K562 (cell line): Measurements from ENCODE around the gene PUSL1. TPM values are rescaled to one million over a fixed set of nuclear protein-coding genes. Genes with fewer than 3 reads are reported as not detected.

Experiments
- FOS ChIP-seq: IDR thresholded peaks from 3 replicates; pipeline ENCODE4 v1.6.1; 2011; ENCODE audit not compliant: insufficient read length; ENCODE audit errors: extremely low read depth
- PCBP1 ChIP-seq: fragments of 200-400 bp; formaldehyde crosslinking; IDR thresholded peaks from 2 replicates; pipeline ENCODE4 v1.6.1; 2018; ENCODE audit warnings: mild to moderate bottlenecking, low read depth, low read length; ENCODE audit not compliant: poor library complexity, severe bottlenecking
- PHF20 ChIP-seq: fragments of 450-650 bp; IDR thresholded peaks from 2 replicates; pipeline ENCODE4 v1.6.1; 2018; ENCODE audit not compliant: partially characterized antibody
- POLR3A ChIP-seq: IDR thresholded peaks from 2 replicates; pipeline ENCODE4 v1.6.1; 2011; ENCODE audit warnings: borderline replicate concordance, mild to moderate bottlenecking, moderate library complexity; ENCODE audit not compliant: insufficient read length, insufficient read depth; ENCODE audit errors: extremely low read depth
- PTBP1 ChIP-seq: fragments of 200-400 bp; formaldehyde crosslinking; IDR thresholded peaks from 2 replicates; pipeline ENCODE4 v1.6.1; 2017; ENCODE audit warnings: low read depth, low read length
- RNF2 ChIP-seq: sonication (generic); IDR thresholded peaks from 2 replicates; pipeline ENCODE4 v1.6.1; 2016
- polyA plus RNA-seq, 8 experiments: library from polyadenylated mRNA; depleted of rRNA in 4 of 8; stranded (reverse) in 5 of 8; unstranded in 3 of 8; fragments of >200 nt; fragmentation: Nextera tagmentation in 2 of 8; fragmentation: Illumina TruSeq in 1 of 8; extraction: Ambion mirVana in 2 of 8; extraction: Trizol in 1 of 8; gene quantifications; 2 replicates each; pipeline versions ENCODE4 v1.2.1 to v1.2.3, GENCODE V29; 2011 to 2014; ENCODE audit warnings: inconsistent platforms in 1 of 8, missing spikeins in 1 of 8
- total RNA-seq, 7 experiments: library from RNA; depleted of rRNA in 6 of 7; stranded (reverse); fragments of >200 nt in 6 of 7; fragmentation: Illumina TruSeq in 2 of 7; extraction: Trizol in 2 of 7; gene quantifications; 2 replicates each; pipeline versions ENCODE4 v1.2.1 to v1.2.3, GENCODE V29; 2011 to 2021; ENCODE audit warnings: low replicate concordance in 1 of 7
- TF ChIP-seq, protein P1 (sequence below): fragments of 450-650 bp; IDR thresholded peaks from 2 replicates; pipeline ENCODE4 v1.6.1; 2016; ENCODE audit warnings: mild to moderate bottlenecking, moderate library complexity
- TF ChIP-seq, protein P2 (sequence below): fragments of 450-650 bp; formaldehyde crosslinking; IDR thresholded peaks from 2 replicates; pipeline ENCODE4 v1.4.0; 2020; ENCODE audit warnings: mild to moderate bottlenecking, mixed read lengths
- TF ChIP-seq, protein P3 (sequence below): fragments of 450-650 bp; formaldehyde crosslinking; IDR thresholded peaks from 2 replicates; pipeline ENCODE4 v1.4.0; 2020; ENCODE audit warnings: mild to moderate bottlenecking, moderate library complexity
- TF ChIP-seq, protein P4 (sequence below), 2 experiments: fragments of 450-650 bp; conservative IDR thresholded peaks; 2 replicates each; pipeline ENCODE4 v1.6.1; 2017; ENCODE audit warnings: mild to moderate bottlenecking in 2 of 2, moderate library complexity in 2 of 2

The PUSL1 gene
- total and polyA plus RNA-seq, 9 of the 15 experiments (the other 6 are each of a cell fraction or from before 2014, with no cell fraction given) = 0.62 to 86.9 (median 13.6) TPM

- TF ChIP-seq, protein P1, sequence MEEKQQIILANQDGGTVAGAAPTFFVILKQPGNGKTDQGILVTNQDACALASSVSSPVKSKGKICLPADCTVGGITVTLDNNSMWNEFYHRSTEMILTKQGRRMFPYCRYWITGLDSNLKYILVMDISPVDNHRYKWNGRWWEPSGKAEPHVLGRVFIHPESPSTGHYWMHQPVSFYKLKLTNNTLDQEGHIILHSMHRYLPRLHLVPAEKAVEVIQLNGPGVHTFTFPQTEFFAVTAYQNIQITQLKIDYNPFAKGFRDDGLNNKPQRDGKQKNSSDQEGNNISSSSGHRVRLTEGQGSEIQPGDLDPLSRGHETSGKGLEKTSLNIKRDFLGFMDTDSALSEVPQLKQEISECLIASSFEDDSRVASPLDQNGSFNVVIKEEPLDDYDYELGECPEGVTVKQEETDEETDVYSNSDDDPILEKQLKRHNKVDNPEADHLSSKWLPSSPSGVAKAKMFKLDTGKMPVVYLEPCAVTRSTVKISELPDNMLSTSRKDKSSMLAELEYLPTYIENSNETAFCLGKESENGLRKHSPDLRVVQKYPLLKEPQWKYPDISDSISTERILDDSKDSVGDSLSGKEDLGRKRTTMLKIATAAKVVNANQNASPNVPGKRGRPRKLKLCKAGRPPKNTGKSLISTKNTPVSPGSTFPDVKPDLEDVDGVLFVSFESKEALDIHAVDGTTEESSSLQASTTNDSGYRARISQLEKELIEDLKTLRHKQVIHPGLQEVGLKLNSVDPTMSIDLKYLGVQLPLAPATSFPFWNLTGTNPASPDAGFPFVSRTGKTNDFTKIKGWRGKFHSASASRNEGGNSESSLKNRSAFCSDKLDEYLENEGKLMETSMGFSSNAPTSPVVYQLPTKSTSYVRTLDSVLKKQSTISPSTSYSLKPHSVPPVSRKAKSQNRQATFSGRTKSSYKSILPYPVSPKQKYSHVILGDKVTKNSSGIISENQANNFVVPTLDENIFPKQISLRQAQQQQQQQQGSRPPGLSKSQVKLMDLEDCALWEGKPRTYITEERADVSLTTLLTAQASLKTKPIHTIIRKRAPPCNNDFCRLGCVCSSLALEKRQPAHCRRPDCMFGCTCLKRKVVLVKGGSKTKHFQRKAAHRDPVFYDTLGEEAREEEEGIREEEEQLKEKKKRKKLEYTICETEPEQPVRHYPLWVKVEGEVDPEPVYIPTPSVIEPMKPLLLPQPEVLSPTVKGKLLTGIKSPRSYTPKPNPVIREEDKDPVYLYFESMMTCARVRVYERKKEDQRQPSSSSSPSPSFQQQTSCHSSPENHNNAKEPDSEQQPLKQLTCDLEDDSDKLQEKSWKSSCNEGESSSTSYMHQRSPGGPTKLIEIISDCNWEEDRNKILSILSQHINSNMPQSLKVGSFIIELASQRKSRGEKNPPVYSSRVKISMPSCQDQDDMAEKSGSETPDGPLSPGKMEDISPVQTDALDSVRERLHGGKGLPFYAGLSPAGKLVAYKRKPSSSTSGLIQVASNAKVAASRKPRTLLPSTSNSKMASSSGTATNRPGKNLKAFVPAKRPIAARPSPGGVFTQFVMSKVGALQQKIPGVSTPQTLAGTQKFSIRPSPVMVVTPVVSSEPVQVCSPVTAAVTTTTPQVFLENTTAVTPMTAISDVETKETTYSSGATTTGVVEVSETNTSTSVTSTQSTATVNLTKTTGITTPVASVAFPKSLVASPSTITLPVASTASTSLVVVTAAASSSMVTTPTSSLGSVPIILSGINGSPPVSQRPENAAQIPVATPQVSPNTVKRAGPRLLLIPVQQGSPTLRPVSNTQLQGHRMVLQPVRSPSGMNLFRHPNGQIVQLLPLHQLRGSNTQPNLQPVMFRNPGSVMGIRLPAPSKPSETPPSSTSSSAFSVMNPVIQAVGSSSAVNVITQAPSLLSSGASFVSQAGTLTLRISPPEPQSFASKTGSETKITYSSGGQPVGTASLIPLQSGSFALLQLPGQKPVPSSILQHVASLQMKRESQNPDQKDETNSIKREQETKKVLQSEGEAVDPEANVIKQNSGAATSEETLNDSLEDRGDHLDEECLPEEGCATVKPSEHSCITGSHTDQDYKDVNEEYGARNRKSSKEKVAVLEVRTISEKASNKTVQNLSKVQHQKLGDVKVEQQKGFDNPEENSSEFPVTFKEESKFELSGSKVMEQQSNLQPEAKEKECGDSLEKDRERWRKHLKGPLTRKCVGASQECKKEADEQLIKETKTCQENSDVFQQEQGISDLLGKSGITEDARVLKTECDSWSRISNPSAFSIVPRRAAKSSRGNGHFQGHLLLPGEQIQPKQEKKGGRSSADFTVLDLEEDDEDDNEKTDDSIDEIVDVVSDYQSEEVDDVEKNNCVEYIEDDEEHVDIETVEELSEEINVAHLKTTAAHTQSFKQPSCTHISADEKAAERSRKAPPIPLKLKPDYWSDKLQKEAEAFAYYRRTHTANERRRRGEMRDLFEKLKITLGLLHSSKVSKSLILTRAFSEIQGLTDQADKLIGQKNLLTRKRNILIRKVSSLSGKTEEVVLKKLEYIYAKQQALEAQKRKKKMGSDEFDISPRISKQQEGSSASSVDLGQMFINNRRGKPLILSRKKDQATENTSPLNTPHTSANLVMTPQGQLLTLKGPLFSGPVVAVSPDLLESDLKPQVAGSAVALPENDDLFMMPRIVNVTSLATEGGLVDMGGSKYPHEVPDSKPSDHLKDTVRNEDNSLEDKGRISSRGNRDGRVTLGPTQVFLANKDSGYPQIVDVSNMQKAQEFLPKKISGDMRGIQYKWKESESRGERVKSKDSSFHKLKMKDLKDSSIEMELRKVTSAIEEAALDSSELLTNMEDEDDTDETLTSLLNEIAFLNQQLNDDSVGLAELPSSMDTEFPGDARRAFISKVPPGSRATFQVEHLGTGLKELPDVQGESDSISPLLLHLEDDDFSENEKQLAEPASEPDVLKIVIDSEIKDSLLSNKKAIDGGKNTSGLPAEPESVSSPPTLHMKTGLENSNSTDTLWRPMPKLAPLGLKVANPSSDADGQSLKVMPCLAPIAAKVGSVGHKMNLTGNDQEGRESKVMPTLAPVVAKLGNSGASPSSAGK = no peak; the same call in 1 of the 2 replicates
- TF ChIP-seq RNF2 (peak; percentile 48; the same call in 1 of the 2 replicates), POLR3A (no peak), PHF20 (peak; percentile 79), FOS (peak; percentile 62), PTBP1 (no peak), PCBP1 (peak; percentile 62)
- TF ChIP-seq, protein P2, sequence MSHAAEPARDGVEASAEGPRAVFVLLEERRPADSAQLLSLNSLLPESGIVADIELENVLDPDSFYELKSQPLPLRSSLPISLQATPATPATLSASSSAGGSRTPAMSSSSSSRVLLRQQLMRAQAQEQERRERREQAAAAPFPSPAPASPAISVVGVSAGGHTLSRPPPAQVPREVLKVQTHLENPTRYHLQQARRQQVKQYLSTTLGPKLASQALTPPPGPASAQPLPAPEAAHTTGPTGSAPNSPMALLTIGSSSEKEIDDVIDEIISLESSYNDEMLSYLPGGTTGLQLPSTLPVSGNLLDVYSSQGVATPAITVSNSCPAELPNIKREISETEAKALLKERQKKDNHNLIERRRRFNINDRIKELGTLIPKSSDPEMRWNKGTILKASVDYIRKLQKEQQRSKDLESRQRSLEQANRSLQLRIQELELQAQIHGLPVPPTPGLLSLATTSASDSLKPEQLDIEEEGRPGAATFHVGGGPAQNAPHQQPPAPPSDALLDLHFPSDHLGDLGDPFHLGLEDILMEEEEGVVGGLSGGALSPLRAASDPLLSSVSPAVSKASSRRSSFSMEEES = no peak
- TF ChIP-seq, protein P3, sequence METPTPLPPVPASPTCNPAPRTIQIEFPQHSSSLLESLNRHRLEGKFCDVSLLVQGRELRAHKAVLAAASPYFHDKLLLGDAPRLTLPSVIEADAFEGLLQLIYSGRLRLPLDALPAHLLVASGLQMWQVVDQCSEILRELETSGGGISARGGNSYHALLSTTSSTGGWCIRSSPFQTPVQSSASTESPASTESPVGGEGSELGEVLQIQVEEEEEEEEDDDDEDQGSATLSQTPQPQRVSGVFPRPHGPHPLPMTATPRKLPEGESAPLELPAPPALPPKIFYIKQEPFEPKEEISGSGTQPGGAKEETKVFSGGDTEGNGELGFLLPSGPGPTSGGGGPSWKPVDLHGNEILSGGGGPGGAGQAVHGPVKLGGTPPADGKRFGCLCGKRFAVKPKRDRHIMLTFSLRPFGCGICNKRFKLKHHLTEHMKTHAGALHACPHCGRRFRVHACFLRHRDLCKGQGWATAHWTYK (CRISPR knock-in tag) = no peak
- TF ChIP-seq, protein P4, sequence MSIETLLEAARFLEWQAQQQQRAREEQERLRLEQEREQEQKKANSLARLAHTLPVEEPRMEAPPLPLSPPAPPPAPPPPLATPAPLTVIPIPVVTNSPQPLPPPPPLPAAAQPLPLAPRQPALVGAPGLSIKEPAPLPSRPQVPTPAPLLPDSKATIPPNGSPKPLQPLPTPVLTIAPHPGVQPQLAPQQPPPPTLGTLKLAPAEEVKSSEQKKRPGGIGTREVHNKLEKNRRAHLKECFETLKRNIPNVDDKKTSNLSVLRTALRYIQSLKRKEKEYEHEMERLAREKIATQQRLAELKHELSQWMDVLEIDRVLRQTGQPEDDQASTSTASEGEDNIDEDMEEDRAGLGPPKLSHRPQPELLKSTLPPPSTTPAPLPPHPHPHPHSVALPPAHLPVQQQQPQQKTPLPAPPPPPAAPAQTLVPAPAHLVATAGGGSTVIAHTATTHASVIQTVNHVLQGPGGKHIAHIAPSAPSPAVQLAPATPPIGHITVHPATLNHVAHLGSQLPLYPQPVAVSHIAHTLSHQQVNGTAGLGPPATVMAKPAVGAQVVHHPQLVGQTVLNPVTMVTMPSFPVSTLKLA (conservative IDR thresholded peaks at IDR 0.05) = peak in 1 of 2 experiments; percentile 78; a peak in 3 of 4 replicates
Measured at GRCh38 chr1:1324524-1325287, 16.3 kb downstream of the PUSL1 start, which contains the start of the genes CPTP and INTS11 (continued).
